Parathyroid adenoma (tissue), 2 donors: ENCODE data around the gene DGKK.

Experiments
- H2AFZ ChIP-seq: fragments of 300-600 bp; sonication (generic); one replicate; pipeline ENCODE4 v1.7.0; 2017; ENCODE audit warnings: antibody characterized with exemption, mild to moderate bottlenecking
- H3K27ac ChIP-seq: fragments of 300-600 bp; sonication (generic); one replicate; pipeline ENCODE4 v1.7.0; 2017
- H3K27me3 ChIP-seq: fragments of 300-600 bp; sonication (generic); one replicate; pipeline ENCODE4 v1.7.0; 2017; ENCODE audit warnings: low read length; ENCODE audit not compliant: control insufficient read depth, insufficient read depth
- H3K36me3 ChIP-seq: fragments of 300-600 bp; sonication (generic); one replicate; pipeline ENCODE4 v1.7.0; 2017; ENCODE audit warnings: low read length; ENCODE audit not compliant: control insufficient read depth, insufficient read depth
- H3K4me1 ChIP-seq: fragments of 300-600 bp; sonication (generic); one replicate; pipeline ENCODE4 v1.7.0; 2017; ENCODE audit warnings: control low read depth
- H3K4me2 ChIP-seq: fragments of 300-600 bp; sonication (generic); one replicate; pipeline ENCODE4 v1.7.0; 2017; ENCODE audit warnings: low read length
- H3K4me3 ChIP-seq: fragments of 300-600 bp; sonication (generic); one replicate; pipeline ENCODE4 v1.7.0; 2017; ENCODE audit warnings: low read depth, low read length
- H3K79me2 ChIP-seq: fragments of 300-600 bp; sonication (generic); one replicate; pipeline ENCODE4 v1.7.0; 2017; ENCODE audit warnings: control low read depth
- H3K9ac ChIP-seq: fragments of 300-600 bp; sonication (generic); one replicate; pipeline ENCODE4 v1.7.0; 2017; ENCODE audit warnings: mild to moderate bottlenecking
- H3K9me3 ChIP-seq: fragments of 300-600 bp; sonication (generic); one replicate; pipeline ENCODE4 v1.7.0; 2017; ENCODE audit warnings: low read length; ENCODE audit not compliant: control insufficient read depth
- TF ChIP-seq, protein P1 (sequence below): fragments of 300-600 bp; sonication (generic); IDR thresholded peaks from one replicate; pipeline ENCODE4 v1.7.0; 2017; ENCODE audit warnings: antibody characterized with exemption, mild to moderate bottlenecking
- donor health status: primary hyperparathyroidism.

DGKK gene

DNA sequence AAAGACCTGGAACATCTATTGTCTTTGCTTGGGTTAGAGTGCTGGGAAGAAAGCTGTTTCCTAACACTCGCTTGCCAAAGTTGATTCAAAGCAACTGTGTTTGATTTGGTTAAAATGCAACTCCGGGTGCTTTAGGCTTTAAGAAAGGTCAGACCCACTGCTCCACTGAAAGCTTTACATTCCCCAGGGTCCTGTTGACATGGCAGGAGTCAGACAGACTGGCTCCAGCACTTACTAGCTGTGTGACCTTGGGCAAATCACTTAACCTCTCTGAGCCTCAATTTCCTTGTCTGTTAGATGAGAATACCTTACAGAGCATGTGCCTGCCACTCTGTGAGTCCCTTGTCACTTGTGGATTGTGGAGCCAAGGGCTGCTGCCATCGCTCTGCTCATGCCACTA lies 39.0 kb downstream of the DGKK start:
- no peaks in the 10 kb centered on the region for H3K79me2 ChIP-seq

DNA sequence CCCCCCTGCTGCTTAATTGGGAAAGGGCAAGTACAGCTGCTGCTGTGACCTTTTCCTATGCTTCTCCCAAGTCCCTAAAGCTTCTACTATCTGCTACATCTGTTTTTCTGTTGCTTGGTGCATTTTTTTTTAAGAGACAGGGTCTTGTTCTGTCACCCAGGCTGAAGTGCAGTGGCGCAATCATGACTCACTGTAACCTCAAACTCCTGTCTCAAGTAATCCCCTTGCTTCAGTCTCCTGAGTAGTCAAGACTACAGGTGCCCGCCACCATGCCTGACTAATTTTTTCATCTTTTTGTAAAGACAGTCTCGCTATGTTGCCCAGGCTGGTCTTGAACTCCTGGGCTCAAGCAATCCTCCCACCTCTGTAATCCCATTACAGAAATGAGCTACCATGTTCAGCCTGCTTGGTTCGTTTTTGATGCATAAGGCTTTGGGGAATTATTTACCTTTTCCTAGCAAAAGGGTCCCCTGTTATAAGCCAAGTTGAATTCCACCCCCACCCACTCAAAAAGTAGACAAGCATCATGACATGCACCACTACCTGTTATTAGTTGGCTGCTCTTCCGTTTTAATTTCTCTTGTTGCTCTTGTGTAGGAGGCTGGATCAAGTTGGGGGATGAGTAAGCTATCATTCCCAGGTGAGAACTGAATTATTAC lies 39.6 kb downstream of the DGKK start:
- Histone ChIP-seq H3K27me3 (no peaks in the 10 kb centered on the region), H3K36me3 (no peaks in the 10 kb centered on the region), H3K4me2 (no peak overlapping the region), H3K27ac (no peak overlapping the region), H2AFZ (no peak overlapping the region), H3K79me2 (no peaks in the 10 kb centered on the region), H3K9me3 (no peaks in the 10 kb centered on the region), H3K9ac (no peak overlapping the region), H3K4me3 (no peak overlapping the region), H3K4me1 (no peaks in the 10 kb centered on the region)
- TF ChIP-seq, protein P1, sequence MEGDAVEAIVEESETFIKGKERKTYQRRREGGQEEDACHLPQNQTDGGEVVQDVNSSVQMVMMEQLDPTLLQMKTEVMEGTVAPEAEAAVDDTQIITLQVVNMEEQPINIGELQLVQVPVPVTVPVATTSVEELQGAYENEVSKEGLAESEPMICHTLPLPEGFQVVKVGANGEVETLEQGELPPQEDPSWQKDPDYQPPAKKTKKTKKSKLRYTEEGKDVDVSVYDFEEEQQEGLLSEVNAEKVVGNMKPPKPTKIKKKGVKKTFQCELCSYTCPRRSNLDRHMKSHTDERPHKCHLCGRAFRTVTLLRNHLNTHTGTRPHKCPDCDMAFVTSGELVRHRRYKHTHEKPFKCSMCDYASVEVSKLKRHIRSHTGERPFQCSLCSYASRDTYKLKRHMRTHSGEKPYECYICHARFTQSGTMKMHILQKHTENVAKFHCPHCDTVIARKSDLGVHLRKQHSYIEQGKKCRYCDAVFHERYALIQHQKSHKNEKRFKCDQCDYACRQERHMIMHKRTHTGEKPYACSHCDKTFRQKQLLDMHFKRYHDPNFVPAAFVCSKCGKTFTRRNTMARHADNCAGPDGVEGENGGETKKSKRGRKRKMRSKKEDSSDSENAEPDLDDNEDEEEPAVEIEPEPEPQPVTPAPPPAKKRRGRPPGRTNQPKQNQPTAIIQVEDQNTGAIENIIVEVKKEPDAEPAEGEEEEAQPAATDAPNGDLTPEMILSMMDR = no peak

More for the DNA sequence above, 39.0 kb downstream of the DGKK start:
- H3K4me3 ChIP-seq = no peak overlapping the region
- no peak overlapping the region for H2AFZ ChIP-seq
- H3K27me3 ChIP-seq = no peaks in the 10 kb centered on the region
- no peak overlapping the region for H3K4me2 ChIP-seq
- no peak overlapping the region for H3K27ac ChIP-seq
- TF ChIP-seq, protein P1 = no peak
- H3K4me1 ChIP-seq = no peaks in the 10 kb centered on the region
- H3K36me3 ChIP-seq = no peaks in the 10 kb centered on the region
- H3K9ac ChIP-seq = no peak overlapping the region
- H3K9me3 ChIP-seq = no peaks in the 10 kb centered on the region

DNA sequence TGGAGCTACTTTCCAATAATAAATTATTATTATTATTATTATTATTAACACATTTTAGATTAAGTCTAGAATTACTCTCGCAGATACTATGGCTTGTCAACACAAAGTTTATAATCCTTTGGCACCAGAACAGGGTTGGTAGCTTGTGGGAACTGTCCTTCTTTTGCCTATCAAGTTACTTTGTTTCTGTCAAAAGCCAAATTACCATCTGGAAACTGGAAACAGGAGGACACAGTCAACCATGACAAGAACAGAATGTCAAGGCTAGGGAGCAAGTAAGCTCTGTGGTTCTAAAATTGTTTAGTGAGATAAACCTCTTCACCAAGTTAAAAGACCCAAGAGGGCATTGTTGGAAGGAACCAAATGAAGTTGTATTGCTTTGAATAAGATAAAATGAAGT lies 42.5 kb downstream of the DGKK start:
- Histone ChIP-seq H3K4me2 (no peak overlapping the region), H3K9ac (no peak overlapping the region), H3K36me3 (no peaks in the 10 kb centered on the region), H3K4me3 (no peak overlapping the region), H3K27ac (no peak overlapping the region), H3K27me3 (no peaks in the 10 kb centered on the region), H2AFZ (no peak overlapping the region), H3K4me1 (no peaks in the 10 kb centered on the region), H3K9me3 (no peaks in the 10 kb centered on the region), H3K79me2 (no peaks in the 10 kb centered on the region)
- TF ChIP-seq, protein P1 = no peak

DNA sequence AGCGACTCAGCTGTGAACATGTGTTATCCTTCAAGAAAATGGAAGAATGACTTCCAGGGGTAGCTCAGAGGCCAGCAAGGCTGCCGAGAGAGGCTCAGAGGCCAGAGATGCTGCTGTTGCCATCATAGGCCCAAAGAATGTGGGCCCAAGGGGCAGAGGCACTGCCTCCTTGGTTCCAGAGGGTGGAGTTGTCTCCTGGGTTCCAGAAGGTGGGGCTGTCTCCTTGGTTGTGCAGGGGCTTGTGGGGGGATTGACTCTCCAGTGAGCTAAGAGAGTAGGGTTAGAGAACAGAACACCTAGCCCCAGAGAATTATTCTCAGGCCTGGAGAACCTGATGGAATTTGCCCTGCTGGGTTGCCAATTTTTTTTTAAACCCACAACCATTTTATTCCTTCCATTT lies 62.6 kb downstream of the DGKK start:
- Histone ChIP-seq H3K36me3 (no peaks in the 10 kb centered on the region), H3K27ac (no peak overlapping the region), H3K27me3 (no peaks in the 10 kb centered on the region), H3K9me3 (no peaks in the 10 kb centered on the region), H2AFZ (no peak overlapping the region), H3K4me2 (no peak overlapping the region), H3K79me2 (no peaks in the 10 kb centered on the region), H3K4me3 (no peak overlapping the region), H3K4me1 (no peaks in the 10 kb centered on the region), H3K9ac (no peak overlapping the region)
- TF ChIP-seq, protein P1 = no peak

DNA sequence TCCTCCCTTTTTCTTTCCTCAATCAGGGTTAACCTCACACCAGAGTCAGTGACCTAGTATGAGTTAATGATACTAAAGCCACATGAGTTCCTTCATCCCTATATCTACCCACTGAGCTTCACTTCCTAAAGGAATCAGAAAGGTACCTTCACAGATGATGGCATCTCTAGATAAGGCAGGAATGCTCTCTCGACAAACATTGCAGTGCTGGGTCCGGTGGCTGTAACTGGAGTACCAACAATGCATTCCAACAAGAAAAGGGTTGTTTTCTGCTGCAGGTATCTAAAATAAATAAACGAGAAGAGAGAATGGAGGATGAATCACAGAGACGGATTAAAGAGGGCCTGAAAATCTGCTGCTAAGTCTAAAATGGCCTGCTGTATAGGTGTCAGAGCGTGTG lies 66.7 kb downstream of the DGKK start:
- TF ChIP-seq, protein P1 = no peak
- no peaks in the 10 kb centered on the region for H3K9me3 ChIP-seq
- no peak overlapping the region for H3K9ac ChIP-seq

More for the DNA sequence above, 66.7 kb downstream of the DGKK start:
- H3K4me3 ChIP-seq = no peak overlapping the region
- no peaks in the 10 kb centered on the region for H3K36me3 ChIP-seq
- H3K4me1 ChIP-seq = no peaks in the 10 kb centered on the region
- H3K27ac ChIP-seq = no peak overlapping the region
- no peak overlapping the region for H3K4me2 ChIP-seq
- no peaks in the 10 kb centered on the region for H3K27me3 ChIP-seq
- H2AFZ ChIP-seq = no peak overlapping the region
- H3K79me2 ChIP-seq = no peaks in the 10 kb centered on the region
